ENCODE measurements around the gene TRANK1.

DNA sequence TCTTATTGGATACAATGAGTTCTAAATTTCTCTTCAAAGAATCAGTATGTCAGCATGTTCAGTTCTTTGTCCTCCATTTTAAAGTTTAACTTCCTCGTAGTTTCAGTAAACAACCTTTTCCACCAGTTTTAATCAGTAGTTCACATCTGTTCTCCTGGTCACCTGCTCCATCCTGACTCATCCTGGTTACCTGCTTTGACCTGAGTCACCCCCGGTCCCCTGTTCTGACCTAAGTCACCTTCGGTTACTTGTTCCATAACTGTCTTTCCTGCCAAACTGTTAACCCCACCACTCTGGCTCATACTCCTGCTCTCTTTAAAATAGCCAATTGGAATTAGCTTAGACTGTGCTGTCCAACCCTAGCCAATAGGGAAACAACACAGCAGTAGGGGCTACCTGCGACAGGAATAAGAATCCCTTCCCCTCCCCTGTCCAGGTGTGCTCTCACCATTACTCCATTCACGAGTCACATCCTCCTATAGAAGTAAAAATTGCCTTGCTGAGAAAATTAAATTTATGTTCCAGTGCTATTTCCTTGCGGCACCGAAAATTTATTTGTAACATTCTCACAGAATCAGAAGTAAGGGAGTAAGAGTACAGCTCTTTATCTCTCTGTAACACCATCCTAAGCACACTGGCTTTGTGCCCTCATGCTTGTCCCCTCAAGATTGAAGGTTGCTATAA, 23.8 kb downstream of the TRANK1 start:
- TF ChIP-seq REST (IDR thresholded peaks at IDR 0.05; ENCODE audit: insufficient read depth in 1 of 2, low read depth in 2 of 2, low read length in 2 of 2) (no peak), POLR2AphosphoS5 (IDR thresholded peaks at IDR 0.05; ENCODE audit: low read depth, low read length) (no peak), SIN3A (IDR thresholded peaks at IDR 0.05; ENCODE audit: borderline replicate concordance, insufficient read depth, low read length) (no peak), TAF1 (IDR thresholded peaks at IDR 0.05; ENCODE audit: borderline replicate concordance, insufficient read depth, low read length) (no peak), FOXP2 (optimal IDR thresholded peaks at IDR 0.05; ENCODE audit: borderline replicate concordance, extremely low read depth, extremely low read length, insufficient read depth) (no peak)

Data from PFSK-1 (cell line).